SH-SY5Y (cell line): Measurements from ENCODE around the gene WDCP.

ENCODE experiments used
- GATA2 ChIP-seq: IDR thresholded peaks from 2 replicates; pipeline ENCODE4 v1.6.1; 2011; ENCODE audit warnings: mild to moderate bottlenecking, low read depth, low read length
- GATA3 ChIP-seq: IDR thresholded peaks from 2 replicates; pipeline ENCODE4 v1.6.1; 2011; ENCODE audit warnings: low read depth, mild to moderate bottlenecking, low read length, moderate library complexity

- TF ChIP-seq GATA2 (no peak), GATA3 (no peak)
These were observed 35.8 kb upstream of the WDCP start for GRCh38 chr2:24082787-24083566.
